ENCODE data around the gene SLC22A14. TPM values are rescaled to one million over a fixed set of nuclear protein-coding genes. Genes with fewer than 3 reads are reported as not detected.

Gene SLC22A14
- total RNA-seq, 1 experiment from 2014 or later = not detected

- Histone ChIP-seq H2BK15ac (ENCODE audit: low read depth, low read length) (no peak overlapping the region), H3K23ac (ENCODE audit: insufficient read length, low read depth, low read length) (no peak overlapping the region), H3K9me3 (ENCODE audit: control insufficient read depth, low read depth, low read length) (no peaks in the 10 kb centered on the region), H2BK5ac (ENCODE audit: insufficient read length, low read length) (no peak overlapping the region), H3K27me3 (ENCODE audit: insufficient read depth, low read length) (no peaks in the 10 kb centered on the region), H2BK20ac (ENCODE audit: low read depth, low read length, poor library complexity, severe bottlenecking) (no peak overlapping the region), H3T11ph (ENCODE audit: low read length) (no peak overlapping the region), H3K4me1 (ENCODE audit: insufficient read depth, low read length) (no peaks in the 10 kb centered on the region), H3K79me1 (ENCODE audit: insufficient read depth, low read depth, low read length, poor library complexity, severe bottlenecking) (no peaks in the 10 kb centered on the region), H2AFZ (ENCODE audit: low read length) (no peak overlapping the region), H2BK120ac (ENCODE audit: low read depth, low read length, poor library complexity, severe bottlenecking) (no peak overlapping the region), H4K91ac (ENCODE audit: insufficient read length, low read depth, low read length) (no peak overlapping the region), H4K8ac (replicated peaks; ENCODE audit: insufficient read length, low read depth, low read length) (no peak overlapping the region), H3K14ac (ENCODE audit: insufficient read depth, low read length) (no peak overlapping the region; the same call in 1 of the 2 replicates), H3K4me2 (ENCODE audit: insufficient read depth, insufficient read length, low read length) (no peak overlapping the region), H3K27ac (ENCODE audit: insufficient read length, low read depth, low read length) (no peak overlapping the region), H3K4ac (ENCODE audit: low read depth, low read length) (no peak overlapping the region), H3K79me2 (ENCODE audit: insufficient read depth, low read length) (no peaks in the 10 kb centered on the region), H3K9ac (ENCODE audit: extremely low read depth, insufficient read length, low read length) (no peak overlapping the region), H2BK12ac (ENCODE audit: insufficient read length, low read depth, low read length) (no peak overlapping the region), H4K5ac (ENCODE audit: insufficient read length, low read depth, low read length) (no peak overlapping the region), H3K18ac (ENCODE audit: insufficient read length, low read depth, low read length) (no peak overlapping the region), H3K56ac (ENCODE audit: insufficient read length, low read depth, low read length) (no peak overlapping the region), H4K20me1 (ENCODE audit: control insufficient read depth, insufficient read depth, insufficient read length) (no peaks in the 10 kb centered on the region), H3K23me2 (ENCODE audit: insufficient read length, low read depth, low read length, poor library complexity, severe bottlenecking) (no peaks in the 10 kb centered on the region), H2AK5ac (ENCODE audit: insufficient read length, low read length) (no peak overlapping the region)
- no peaks in the 10 kb centered on the region for H3K4me1 Mint-ChIP-seq
- no peaks in the 10 kb centered on the region for H3K36me3 Mint-ChIP-seq (ENCODE audit: insufficient read depth in 1 of 3, low read depth in 3 of 3)
- H3K27ac Mint-ChIP-seq = no peak overlapping the region
- DNase-seq = no peak
- peaks cover 0 to 2% of the 10 kb centered on the region in 2 experiments; a peak in 3 of 5 replicates for H3K9me3 Mint-ChIP-seq
- no peaks in the 10 kb centered on the region; the same call in none of the 2 replicates for H3K27me3 Mint-ChIP-seq (ENCODE audit: low read depth)
- no peak for TF ChIP-seq CTCF (conservative IDR thresholded peaks at IDR 0.05)
- no CpG with 5 or more reads among the region's 12 CpGs for WGBS (ENCODE audit: extremely low coverage, insufficient read length, low lambda C conversion rate)
- no peak overlapping the region for H3K4me3 Mint-ChIP-seq
Measured at GRCh38 chr3:38307599-38307998, 25.5 kb downstream of the SLC22A14 start.

Measured in H9 (cell line).